HEK293 (cell line): Measurements from ENCODE around the gene PPP2R2D.

Source experiments
- RBAK ChIP-seq: fragments of 450-650 bp; formaldehyde crosslinking; IDR thresholded peaks from 2 replicates; pipeline ENCODE4 v1.5.1; 2016; ENCODE audit warnings: missing biosample characterization, missing genetic modification characterization
- TCF7L2 ChIP-seq: IDR thresholded peaks from 2 replicates; pipeline ENCODE4 v1.6.1; 2011; ENCODE audit warnings: low read depth, mild to moderate bottlenecking, inconsistent platforms, low read length, moderate library complexity, borderline replicate concordance
- ZNF132 ChIP-seq: fragments of 450-650 bp; formaldehyde crosslinking; IDR thresholded peaks from 2 replicates; pipeline ENCODE4 v1.5.1; 2017; ENCODE audit warnings: missing biosample characterization, missing genetic modification characterization, borderline replicate concordance
- ZNF23 ChIP-seq: fragments of 450-650 bp; formaldehyde crosslinking; IDR thresholded peaks from 2 replicates; pipeline ENCODE4 v1.5.1; 2016; ENCODE audit warnings: missing biosample characterization, missing genetic modification characterization, borderline replicate concordance
- ZSCAN16 ChIP-seq: fragments of 450-650 bp; formaldehyde crosslinking; IDR thresholded peaks from 2 replicates; pipeline ENCODE4 v1.5.1; 2016; ENCODE audit warnings: missing biosample characterization, missing genetic modification characterization
- TF ChIP-seq, protein P1 (sequence below): fragments of 450-650 bp; formaldehyde crosslinking; IDR thresholded peaks from 2 replicates; pipeline ENCODE4 v1.5.1; 2016; ENCODE audit warnings: missing biosample characterization, missing genetic modification characterization
- TF ChIP-seq, protein P2 (sequence below): fragments of 450-650 bp; formaldehyde crosslinking; IDR thresholded peaks from 2 replicates; pipeline ENCODE4 v1.5.1; 2017; ENCODE audit warnings: missing biosample characterization, missing genetic modification characterization

- TF ChIP-seq ZSCAN16 (tag by site-specific recombination), result no peak
- TF ChIP-seq ZNF132, result no peak
- TF ChIP-seq TCF7L2, result no peak
- TF ChIP-seq ZNF23 (tag by site-specific recombination), result no peak
- TF ChIP-seq, protein P1, sequence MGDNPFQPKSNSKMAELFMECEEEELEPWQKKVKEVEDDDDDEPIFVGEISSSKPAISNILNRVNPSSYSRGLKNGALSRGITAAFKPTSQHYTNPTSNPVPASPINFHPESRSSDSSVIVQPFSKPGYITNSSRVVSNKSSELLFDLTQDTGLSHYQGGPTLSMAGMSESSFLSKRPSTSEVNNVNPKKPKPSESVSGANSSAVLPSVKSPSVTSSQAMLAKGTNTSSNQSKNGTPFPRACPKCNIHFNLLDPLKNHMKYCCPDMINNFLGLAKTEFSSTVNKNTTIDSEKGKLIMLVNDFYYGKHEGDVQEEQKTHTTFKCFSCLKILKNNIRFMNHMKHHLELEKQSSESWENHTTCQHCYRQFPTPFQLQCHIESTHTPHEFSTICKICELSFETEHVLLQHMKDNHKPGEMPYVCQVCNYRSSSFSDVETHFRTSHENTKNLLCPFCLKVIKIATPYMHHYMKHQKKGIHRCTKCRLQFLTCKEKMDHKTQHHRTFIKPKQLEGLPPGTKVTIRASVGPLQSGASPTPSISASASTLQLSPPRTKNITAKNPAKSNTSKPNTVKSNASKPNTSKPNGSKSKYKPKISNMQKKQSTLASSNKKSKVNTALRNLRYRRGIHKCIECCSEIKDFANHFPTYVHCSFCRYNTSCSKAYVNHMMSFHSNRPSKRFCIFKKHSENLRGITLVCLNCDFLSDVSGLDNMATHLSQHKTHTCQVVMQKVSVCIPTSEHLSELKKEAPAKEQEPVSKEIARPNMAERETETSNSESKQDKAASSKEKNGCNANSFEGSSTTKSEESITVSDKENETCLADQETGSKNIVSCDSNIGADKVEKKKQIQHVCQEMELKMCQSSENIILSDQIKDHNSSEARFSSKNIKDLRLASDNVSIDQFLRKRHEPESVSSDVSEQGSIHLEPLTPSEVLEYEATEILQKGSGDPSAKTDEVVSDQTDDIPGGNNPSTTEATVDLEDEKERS, result no peak
- TF ChIP-seq RBAK, result no peak
- TF ChIP-seq, protein P2, sequence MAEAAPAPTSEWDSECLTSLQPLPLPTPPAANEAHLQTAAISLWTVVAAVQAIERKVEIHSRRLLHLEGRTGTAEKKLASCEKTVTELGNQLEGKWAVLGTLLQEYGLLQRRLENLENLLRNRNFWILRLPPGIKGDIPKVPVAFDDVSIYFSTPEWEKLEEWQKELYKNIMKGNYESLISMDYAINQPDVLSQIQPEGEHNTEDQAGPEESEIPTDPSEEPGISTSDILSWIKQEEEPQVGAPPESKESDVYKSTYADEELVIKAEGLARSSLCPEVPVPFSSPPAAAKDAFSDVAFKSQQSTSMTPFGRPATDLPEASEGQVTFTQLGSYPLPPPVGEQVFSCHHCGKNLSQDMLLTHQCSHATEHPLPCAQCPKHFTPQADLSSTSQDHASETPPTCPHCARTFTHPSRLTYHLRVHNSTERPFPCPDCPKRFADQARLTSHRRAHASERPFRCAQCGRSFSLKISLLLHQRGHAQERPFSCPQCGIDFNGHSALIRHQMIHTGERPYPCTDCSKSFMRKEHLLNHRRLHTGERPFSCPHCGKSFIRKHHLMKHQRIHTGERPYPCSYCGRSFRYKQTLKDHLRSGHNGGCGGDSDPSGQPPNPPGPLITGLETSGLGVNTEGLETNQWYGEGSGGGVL, result no peak
Measured at GRCh38 chr10:131897297-131897899, 3.4 kb upstream of the PPP2R2D start.
